ENCODE measurements around the gene HECW1.

Gene HECW1

DNA sequence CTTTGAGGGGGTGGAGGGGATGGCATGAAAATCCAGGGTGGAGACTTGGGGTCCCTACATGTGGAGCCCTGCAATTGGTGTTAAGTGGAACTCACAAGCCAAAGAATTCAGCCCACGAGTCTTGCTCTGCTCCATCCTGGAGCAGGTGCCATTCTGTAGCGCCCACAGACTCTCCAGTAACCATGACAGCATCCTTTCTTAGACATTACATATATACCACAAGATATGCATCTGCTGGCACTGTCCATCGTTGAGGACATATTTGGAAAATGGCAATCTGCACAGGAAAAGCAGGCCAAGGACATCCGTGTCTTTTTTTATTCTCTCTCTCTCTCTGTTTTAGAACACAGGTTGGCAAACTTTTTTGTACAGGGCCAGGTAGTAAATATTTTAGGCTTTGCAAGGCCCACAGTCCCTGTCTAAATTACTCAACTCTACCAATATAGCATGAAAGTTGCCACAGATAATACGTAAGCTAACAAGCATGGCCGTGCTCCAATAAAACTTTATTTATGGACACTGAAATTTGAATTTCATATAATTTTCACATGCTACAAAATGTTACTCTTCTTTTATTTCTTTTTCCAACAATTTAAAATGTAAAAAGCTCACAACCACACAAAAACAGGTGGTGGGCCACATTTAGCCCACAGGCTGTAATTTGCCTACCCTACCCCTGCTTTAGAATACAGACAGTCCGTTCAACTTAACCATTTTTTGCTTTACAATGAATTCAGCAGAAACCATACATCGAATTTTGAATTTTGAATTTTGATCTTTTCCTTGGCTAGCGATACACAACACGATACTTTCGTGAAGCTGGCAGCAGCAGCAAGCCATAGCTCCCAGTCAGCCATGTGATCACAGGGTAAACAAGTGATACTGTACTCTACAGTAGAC is 329.0 kb downstream of the HECW1 start:
- TF ChIP-seq, protein P1, sequence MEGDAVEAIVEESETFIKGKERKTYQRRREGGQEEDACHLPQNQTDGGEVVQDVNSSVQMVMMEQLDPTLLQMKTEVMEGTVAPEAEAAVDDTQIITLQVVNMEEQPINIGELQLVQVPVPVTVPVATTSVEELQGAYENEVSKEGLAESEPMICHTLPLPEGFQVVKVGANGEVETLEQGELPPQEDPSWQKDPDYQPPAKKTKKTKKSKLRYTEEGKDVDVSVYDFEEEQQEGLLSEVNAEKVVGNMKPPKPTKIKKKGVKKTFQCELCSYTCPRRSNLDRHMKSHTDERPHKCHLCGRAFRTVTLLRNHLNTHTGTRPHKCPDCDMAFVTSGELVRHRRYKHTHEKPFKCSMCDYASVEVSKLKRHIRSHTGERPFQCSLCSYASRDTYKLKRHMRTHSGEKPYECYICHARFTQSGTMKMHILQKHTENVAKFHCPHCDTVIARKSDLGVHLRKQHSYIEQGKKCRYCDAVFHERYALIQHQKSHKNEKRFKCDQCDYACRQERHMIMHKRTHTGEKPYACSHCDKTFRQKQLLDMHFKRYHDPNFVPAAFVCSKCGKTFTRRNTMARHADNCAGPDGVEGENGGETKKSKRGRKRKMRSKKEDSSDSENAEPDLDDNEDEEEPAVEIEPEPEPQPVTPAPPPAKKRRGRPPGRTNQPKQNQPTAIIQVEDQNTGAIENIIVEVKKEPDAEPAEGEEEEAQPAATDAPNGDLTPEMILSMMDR (IDR thresholded peaks at IDR 0.05; ENCODE audit: low read depth, low read length) = no peak
- no peak for DNase-seq (ENCODE audit: extremely low read depth, low read depth)

GRCh38 chr7:43443381-43443780 is 330.9 kb downstream of the HECW1 start:
- TF ChIP-seq, protein P1 (IDR thresholded peaks at IDR 0.05; ENCODE audit: low read depth, low read length) = no peak
- no peak for DNase-seq (ENCODE audit: extremely low read depth, low read depth)

DNA sequence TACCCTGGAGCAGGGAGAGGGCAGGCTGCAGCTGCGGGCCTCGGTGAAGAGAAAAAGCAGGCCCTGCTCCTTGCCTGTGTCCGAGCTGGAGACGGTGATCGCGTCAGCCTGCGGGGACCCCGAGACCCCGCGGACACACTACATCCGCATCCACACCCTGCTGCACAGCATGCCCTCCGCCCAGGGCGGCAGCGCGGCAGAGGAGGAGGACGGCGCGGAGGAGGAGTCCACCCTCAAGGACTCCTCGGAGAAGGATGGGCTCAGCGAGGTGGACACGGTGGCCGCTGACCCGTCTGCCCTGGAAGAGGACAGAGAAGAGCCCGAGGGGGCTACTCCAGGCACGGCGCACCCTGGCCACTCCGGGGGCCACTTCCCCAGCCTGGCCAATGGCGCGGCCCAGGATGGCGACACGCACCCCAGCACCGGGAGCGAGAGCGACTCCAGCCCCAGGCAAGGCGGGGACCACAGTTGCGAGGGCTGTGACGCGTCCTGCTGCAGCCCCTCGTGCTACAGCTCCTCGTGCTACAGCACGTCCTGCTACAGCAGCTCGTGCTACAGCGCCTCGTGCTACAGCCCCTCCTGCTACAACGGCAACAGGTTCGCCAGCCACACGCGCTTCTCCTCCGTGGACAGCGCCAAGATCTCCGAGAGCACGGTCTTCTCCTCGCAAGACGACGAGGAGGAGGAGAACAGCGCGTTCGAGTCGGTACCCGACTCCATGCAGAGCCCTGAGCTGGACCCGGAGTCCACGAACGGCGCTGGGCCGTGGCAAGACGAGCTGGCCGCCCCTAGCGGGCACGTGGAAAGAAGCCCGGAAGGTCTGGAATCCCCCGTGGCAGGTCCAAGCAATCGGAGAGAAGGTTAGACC is 332.5 kb downstream of the HECW1 start:
- DNase-seq (ENCODE audit: extremely low read depth, low read depth) = no peak

GRCh38 chr7:43449577-43449976 is 337.1 kb downstream of the HECW1 start:
- no peak for DNase-seq (ENCODE audit: extremely low read depth, low read depth)
- TF ChIP-seq, protein P1 (IDR thresholded peaks at IDR 0.05; ENCODE audit: low read depth, low read length) = no peak

More for the DNA sequence above, 332.5 kb downstream of the HECW1 start:
- TF ChIP-seq, protein P1 (IDR thresholded peaks at IDR 0.05; ENCODE audit: low read depth, low read length) = no peak

DNA sequence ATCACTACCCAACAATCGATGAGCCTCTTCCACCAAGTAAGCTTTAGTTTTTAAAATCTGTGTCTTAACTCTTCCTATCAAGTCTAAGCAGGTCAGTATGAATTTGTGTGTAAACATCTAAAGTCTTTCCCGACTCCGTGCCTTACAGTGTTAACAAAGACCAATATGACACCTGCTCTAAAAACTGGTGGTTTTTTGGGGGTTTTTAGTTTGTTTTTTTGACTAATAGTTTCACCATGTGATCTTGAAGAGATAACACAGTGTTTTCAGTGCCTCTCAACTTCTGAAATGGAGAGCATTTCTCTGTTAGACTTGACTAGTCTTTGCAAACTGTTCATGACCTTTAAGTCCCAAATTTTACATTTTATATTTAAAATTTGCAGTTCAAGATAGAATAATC is 338.4 kb downstream of the HECW1 start:
- no peak for DNase-seq (ENCODE audit: extremely low read depth, low read depth)
- TF ChIP-seq, protein P1 (IDR thresholded peaks at IDR 0.05; ENCODE audit: low read depth, low read length) = no peak

DNA sequence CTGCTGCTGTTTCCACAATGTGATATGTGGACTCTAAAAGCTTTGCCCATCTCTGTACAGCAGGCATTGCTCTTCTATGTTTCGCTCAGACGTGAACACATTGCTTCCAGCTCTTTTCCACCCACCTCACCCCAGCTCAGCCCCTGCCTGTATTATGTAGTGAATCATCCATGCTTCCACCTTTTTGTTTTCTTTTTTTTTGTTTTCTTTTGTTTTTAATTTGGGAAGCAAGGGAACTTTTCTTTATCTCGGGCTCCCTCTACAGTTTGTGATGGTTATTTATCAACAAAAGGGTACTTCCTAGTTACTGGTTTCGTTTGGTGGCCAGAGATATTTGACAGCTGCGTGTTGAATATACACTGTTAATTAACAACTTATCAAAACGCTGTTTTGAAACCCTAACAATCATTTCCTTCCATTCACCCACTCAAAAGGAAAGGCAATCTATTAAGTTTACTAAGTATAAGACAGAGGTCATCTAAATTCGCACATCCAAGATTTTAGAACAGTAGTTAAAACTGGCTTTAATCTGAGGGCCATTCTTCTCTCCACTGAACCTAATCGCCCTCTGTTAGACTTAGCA is 342.6 kb downstream of the HECW1 start:
- no peak for DNase-seq (ENCODE audit: extremely low read depth, low read depth)
- TF ChIP-seq, protein P1 (IDR thresholded peaks at IDR 0.05; ENCODE audit: low read depth, low read length) = peak; percentile 58

All from AG09319 (cell line).